Mesothelial cell of epicardium (in vitro differentiated cells): ENCODE results near the gene IFNW1. TPM values are rescaled to one million over a fixed set of nuclear protein-coding genes. Genes with fewer than 3 reads are reported as not detected.
"Not testable (repeated sequence)": the region's sequence is repeated elsewhere in the genome, so short reads cannot be mapped to it uniquely, and the experiment has no call there.

Experiments
- DNase-seq, 2 experiments: peaks; one replicate each; pipeline ENCODE4 v3.0.0; 2021; ENCODE audit warnings: low spot score in 2 of 2; ENCODE audit not compliant: unreplicated experiment in 2 of 2
- H3K27ac Mint-ChIP-seq: 2 replicates; pipeline ENCODE4 v1.8.0; 2021; ENCODE audit warnings: mixed read lengths
- H3K27me3 Mint-ChIP-seq: 2 replicates; pipeline ENCODE4 v1.8.0; 2021; ENCODE audit warnings: low read depth, mixed read lengths
- H3K36me3 Mint-ChIP-seq: 2 replicates; pipeline ENCODE4 v1.8.0; 2021; ENCODE audit warnings: mixed read lengths
- H3K4me1 Mint-ChIP-seq: 2 replicates; pipeline ENCODE4 v1.8.0; 2021; ENCODE audit warnings: mixed read lengths
- H3K4me3 Mint-ChIP-seq: 2 replicates; pipeline ENCODE4 v1.8.0; 2021; ENCODE audit warnings: mild to moderate bottlenecking, moderate library complexity, mixed read lengths
- H3K9me3 Mint-ChIP-seq: 2 replicates; pipeline ENCODE4 v1.8.0; 2021; ENCODE audit warnings: mixed read lengths
- total RNA-seq: library from RNA; stranded (reverse); gene quantifications from 3 replicates; pipeline ENCODE4 v1.2.1, GENCODE V29; 2021
- TF ChIP-seq, protein P1 (sequence below): fragments of 200-600 bp; sonication (generic); IDR thresholded peaks from one replicate; pipeline ENCODE4 v1.5.0; 2021; ENCODE audit warnings: antibody characterized with exemption; ENCODE audit not compliant: unreplicated experiment

IFNW1 gene
- total RNA-seq, 1 donor from 2014 or later: not detected

DNA sequence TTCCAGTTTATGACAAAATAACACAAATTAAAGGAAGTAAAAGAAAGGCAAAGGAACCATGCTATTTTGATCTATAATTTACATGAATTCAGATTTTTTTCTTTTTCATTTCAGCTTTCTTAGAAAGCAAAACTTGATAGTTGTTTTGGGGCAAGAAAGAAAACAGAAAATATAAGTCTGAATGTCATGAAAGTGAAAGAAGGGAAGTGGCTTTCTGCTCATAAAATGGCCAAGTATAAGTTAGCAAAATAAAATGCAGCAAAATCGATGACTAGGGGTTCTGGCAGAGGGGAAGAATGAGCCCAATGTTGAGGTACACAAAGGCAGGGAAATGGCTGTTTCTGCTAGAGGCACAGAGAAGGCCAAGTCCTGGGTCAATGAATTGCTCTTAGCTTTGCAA is 3.0 kb upstream of the IFNW1 start:
- H3K4me1 Mint-ChIP-seq: no peaks in the 10 kb centered on the region
- no peaks in the 10 kb centered on the region for H3K36me3 Mint-ChIP-seq
- no peak for DNase-seq
- H3K4me3 Mint-ChIP-seq: no peak overlapping the region
- peaks cover 24% of the 10 kb centered on the region for H3K9me3 Mint-ChIP-seq
- TF ChIP-seq, protein P1, sequence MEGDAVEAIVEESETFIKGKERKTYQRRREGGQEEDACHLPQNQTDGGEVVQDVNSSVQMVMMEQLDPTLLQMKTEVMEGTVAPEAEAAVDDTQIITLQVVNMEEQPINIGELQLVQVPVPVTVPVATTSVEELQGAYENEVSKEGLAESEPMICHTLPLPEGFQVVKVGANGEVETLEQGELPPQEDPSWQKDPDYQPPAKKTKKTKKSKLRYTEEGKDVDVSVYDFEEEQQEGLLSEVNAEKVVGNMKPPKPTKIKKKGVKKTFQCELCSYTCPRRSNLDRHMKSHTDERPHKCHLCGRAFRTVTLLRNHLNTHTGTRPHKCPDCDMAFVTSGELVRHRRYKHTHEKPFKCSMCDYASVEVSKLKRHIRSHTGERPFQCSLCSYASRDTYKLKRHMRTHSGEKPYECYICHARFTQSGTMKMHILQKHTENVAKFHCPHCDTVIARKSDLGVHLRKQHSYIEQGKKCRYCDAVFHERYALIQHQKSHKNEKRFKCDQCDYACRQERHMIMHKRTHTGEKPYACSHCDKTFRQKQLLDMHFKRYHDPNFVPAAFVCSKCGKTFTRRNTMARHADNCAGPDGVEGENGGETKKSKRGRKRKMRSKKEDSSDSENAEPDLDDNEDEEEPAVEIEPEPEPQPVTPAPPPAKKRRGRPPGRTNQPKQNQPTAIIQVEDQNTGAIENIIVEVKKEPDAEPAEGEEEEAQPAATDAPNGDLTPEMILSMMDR: no peak
- peaks cover under 1% of the 10 kb centered on the region for H3K27me3 Mint-ChIP-seq
- no peak overlapping the region for H3K27ac Mint-ChIP-seq

DNA sequence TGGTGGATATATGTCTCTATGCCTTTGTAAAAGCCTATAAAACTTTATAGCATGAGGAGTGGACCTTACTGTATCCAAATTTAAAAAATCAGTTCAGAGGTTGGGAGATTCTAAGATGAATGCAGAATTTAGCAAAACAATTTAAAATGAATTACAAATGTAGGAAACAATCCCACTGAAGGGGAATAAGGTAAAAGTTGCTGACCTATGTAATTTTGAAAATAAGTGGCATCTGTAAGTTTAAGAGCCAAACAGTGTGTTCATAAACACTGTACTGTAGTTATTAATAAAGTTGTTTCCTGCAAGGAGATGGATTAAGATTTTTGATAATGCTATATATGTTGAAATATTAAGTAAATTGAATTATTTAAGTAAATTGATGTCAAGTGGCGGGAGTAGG is 4.6 kb downstream of the IFNW1 start:
- no peak overlapping the region for H3K4me3 Mint-ChIP-seq
- peaks cover 2% of the 10 kb centered on the region for H3K27me3 Mint-ChIP-seq
- H3K9me3 Mint-ChIP-seq: no peaks in the 10 kb centered on the region
- DNase-seq: no peak
- TF ChIP-seq, protein P1: no peak
- H3K36me3 Mint-ChIP-seq: no peaks in the 10 kb centered on the region
- H3K4me1 Mint-ChIP-seq: no peaks in the 10 kb centered on the region
- no peak overlapping the region for H3K27ac Mint-ChIP-seq

DNA sequence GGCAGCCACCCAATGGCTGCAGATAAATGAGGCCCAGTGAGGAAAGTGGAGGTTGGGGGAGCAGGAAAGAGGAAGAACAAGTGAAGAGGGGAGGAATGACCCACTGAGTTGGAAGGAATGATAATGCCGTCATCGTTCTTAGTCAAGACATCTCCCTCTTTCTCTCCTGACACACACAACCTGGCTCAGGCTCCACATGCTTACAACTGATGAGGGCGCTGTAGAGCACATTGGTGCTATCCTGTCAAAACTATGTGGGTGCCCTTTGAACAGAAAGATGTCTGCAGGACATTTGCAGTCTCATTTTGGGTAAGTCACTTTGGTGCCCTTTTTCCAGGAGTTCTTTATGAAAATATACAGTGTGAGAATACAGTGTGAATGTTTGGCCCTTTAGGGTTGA is 5.9 kb downstream of the IFNW1 start:
- TF ChIP-seq, protein P1: no peak
- H3K27ac Mint-ChIP-seq: no peak overlapping the region
- no peaks in the 10 kb centered on the region for H3K4me1 Mint-ChIP-seq
- H3K4me3 Mint-ChIP-seq: no peak overlapping the region
- peaks cover 2% of the 10 kb centered on the region for H3K27me3 Mint-ChIP-seq
- no peaks in the 10 kb centered on the region for H3K9me3 Mint-ChIP-seq
- H3K36me3 Mint-ChIP-seq: no peaks in the 10 kb centered on the region
- DNase-seq: no peak

DNA sequence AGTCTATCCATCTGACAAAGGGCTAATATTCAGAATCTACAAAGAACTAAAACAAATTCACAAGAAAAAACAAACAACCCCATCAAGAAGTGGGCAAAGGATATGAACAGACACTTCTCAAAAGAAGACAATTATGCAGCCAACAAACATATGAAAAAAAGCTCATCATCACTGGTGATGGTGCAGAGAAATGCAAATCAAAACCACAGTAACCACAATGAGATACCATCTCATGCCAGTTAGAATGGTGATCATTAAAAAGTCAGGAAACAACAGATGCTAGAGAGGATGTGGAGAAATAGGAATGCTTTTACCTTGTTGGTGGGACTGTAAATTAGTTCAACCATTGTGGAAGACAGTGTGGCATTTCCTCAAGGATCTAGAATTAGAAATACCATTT is 13.4 kb downstream of the IFNW1 start:
- H3K27ac Mint-ChIP-seq, H3K36me3 Mint-ChIP-seq, H3K4me3 Mint-ChIP-seq, H3K27me3 Mint-ChIP-seq, H3K4me1 Mint-ChIP-seq, DNase-seq: not testable (repeated sequence)
- peaks cover 19% of the 10 kb centered on the region for H3K9me3 Mint-ChIP-seq

DNA sequence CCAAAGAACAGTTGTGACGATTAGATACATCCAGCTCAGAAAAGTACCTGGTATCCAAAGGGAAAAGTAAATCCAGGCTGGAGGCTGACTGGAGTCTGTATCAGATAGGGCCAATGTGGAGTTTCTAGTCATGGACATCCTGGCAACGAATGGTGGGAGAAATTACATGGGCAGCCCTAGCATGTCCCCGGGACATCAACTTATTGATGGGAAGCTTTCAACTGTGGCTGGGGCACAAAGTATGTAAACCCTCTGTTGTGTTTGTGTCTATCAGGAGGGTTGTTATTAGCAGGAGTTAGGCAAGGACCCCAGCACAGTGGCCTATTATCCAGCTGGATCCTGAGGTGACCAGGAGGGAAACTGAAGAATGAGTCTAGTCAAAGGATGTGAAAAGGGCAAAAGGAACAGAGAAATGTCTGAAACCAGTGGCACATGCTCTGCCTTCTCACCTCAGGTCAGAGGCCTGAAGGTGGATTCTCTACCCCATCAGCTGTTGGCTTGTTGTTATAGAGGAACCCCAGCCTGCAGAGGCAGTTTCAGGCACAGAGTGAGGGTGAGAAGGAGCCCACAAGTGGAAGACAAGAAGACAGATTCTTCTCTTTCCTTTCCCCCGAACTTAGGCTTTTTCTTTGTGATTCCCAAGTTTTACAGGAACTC is 19.9 kb downstream of the IFNW1 start:
- H3K27me3 Mint-ChIP-seq: peaks cover 2% of the 10 kb centered on the region
- H3K27ac Mint-ChIP-seq: no peak overlapping the region
- H3K4me1 Mint-ChIP-seq: peaks cover 15% of the 10 kb centered on the region
- peaks cover 16% of the 10 kb centered on the region for H3K9me3 Mint-ChIP-seq
- H3K36me3 Mint-ChIP-seq: no peaks in the 10 kb centered on the region
- no peak for DNase-seq
- TF ChIP-seq, protein P1: no peak
- no peak overlapping the region for H3K4me3 Mint-ChIP-seq

DNA sequence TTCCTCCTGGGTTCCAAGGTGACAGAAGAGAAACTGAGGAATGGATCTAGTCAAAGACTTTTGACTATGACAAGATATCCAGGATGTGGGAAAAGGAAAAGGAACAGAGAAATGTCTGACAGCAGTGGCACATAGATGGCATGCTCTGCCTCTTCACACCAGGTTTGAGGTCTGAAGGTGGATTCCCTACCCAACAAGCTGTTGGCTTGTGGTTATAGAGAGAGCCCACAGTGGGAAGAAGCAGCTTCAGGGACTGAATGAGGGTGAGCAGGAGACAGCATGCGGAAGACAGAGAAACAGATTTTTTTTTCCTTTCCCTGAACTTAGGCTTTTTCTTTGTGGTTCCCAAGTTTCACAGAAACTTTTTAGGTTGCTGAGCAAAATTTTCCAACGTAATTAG is 20.6 kb downstream of the IFNW1 start:
- no peaks in the 10 kb centered on the region for H3K36me3 Mint-ChIP-seq
- no peak overlapping the region for H3K4me3 Mint-ChIP-seq
- peaks cover under 1% of the 10 kb centered on the region for H3K27me3 Mint-ChIP-seq
- no peak overlapping the region for H3K27ac Mint-ChIP-seq
- TF ChIP-seq, protein P1: no peak
- DNase-seq: no peak
- H3K9me3 Mint-ChIP-seq: peaks cover 14% of the 10 kb centered on the region
- peaks cover 17% of the 10 kb centered on the region for H3K4me1 Mint-ChIP-seq
